Spleen (tissue), 7 donors: ENCODE measurements around the gene MAP2.

Experiments
- CTCF ChIP-seq, 11 experiments: fragments of 200-600 bp in 7 of 11; fragments of 450-650 bp in 4 of 11; sonication (generic) in 4 of 11; IDR thresholded peaks in 8 of 11; conservative IDR thresholded peaks in 3 of 11; 1 replicate in 7 of 11; 2 replicates in 4 of 11; pipeline versions ENCODE4 v1.4.0 to v1.8.0; 2016 to 2021; ENCODE audit warnings: antibody characterized with exemption in 11 of 11, inconsistent platforms in 4 of 11, mild to moderate bottlenecking in 1 of 11
- POLR2A ChIP-seq, 3 donors: fragments of 450-650 bp; IDR thresholded peaks; one replicate each; pipeline ENCODE4 v1.5.1; 2017; ENCODE audit warnings: antibody characterized with exemption in 3 of 3, mild to moderate bottlenecking in 1 of 3
- donor health status: DM: no; HTN: no; CAD: no; lungs with moderate emphysema.
- donor health status: DM: no; HTN: no; CAD: no.
- donor health status: DM: no; HTN: no; CAD: no.

GRCh38 chr2:209772290-209772685 lies 348.4 kb downstream of the MAP2 start:
- no peak for TF ChIP-seq CTCF (IDR thresholded peaks at IDR 0.05 in 8 of 11, conservative IDR thresholded peaks at IDR 0.05 in 3 of 11)
- TF ChIP-seq POLR2A (IDR thresholded peaks at IDR 0.05) = no peak
